IPS DF 4.7 (cell line): Measurements from ENCODE around the gene ARHGEF19.
"Not testable (repeated sequence)": the region's sequence is repeated elsewhere in the genome, so short reads cannot be mapped to it uniquely, and the experiment has no call there.

Experiments
- DNase-seq: peaks from one replicate; pipeline ENCODE4 v3.0.0-alpha.2; 2013; ENCODE audit warnings: low spot score; ENCODE audit errors: extremely low read depth

Gene ARHGEF19

DNA sequence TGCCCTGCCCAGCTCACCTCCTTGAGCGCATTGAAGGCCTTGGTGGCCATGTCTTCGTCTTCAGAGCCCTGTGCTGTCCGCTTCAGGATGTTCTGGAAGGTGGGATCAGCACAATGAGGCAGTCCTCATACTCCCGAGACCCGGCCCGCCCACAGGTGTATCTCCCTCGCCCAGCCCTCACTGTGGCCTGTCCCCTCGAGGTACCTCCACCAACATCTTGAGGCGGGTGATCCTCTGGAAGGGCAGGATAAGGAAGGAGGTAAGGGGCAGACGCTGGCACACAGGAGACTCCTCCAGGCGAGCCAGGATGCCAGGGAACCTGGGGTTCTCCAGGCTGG is 7.1 kb downstream of the ARHGEF19 start:
- DNase-seq, result no peak

DNA sequence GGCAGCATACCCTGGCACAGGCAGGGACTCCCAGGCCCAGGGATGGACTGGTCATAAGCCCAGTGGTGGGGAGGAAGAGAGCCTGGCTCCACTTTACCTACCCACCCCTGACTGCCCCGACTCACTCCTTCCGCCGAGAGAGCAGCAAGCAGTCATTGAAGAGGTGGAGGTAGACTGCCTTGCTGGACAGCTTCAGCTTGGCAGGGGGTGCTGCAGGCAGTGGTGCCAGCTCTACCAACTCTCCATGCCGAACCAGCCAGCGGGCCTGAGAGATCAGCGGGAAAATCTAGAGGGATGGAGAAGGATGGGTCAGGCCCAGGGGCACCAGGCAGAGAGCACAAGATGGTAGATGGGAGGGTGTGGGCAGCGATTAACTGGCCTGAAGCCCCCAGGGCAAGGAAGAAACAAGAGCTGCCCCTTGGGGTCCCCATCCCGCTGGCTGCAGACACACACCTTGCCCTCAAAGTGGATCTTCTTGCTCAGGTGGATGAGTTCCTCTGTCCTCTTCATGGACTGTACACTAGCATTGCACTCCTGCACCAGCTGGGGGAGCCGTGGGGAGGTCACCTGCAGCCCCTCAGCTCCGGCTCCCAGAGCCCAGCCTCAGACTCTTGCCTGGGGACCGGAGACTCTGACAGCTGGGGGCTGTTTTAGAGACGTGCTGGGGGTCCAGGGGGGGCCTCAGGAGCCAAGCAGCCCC is 7.7 kb downstream of the ARHGEF19 start:
- DNase-seq, result no peak

DNA sequence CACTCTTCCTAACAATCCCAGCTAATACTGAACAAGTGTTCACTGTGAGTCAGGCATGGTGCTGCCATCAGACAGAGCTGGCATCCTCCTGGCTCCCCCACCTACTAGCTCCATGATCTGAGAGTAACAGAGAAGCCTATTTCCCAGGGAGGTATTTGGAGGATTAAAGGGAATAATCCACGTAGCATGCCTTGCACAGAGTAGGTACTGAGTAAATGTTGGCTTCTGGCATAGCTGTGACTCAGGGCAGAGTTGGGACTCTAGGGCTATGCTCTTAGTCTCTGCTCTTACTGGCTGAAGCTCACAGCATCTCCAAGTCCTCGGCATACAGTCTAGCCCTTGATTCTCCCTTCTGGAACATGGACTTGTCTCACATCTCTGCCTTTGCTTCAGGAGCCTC is 8.2 kb downstream of the ARHGEF19 start:
- no peak for DNase-seq

DNA sequence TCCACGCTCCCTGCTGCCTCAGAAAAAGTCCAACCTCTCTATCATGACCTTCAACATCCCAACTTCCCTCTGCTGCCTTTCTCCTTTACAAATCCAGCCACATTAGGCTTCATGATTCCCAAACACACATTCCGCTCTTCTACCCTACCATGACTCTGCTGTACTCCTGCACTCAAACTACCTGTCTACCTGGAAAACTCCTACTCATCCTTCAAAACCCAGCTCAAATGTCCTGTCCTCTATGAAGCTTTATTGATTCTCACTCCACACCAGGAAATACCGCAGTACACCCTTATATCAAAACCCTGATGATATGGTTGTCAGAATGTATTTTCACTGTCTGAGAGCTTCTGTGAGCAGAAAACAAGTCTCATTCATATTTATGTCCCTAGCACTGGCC is 8.9 kb downstream of the ARHGEF19 start:
- no peak for DNase-seq

DNA sequence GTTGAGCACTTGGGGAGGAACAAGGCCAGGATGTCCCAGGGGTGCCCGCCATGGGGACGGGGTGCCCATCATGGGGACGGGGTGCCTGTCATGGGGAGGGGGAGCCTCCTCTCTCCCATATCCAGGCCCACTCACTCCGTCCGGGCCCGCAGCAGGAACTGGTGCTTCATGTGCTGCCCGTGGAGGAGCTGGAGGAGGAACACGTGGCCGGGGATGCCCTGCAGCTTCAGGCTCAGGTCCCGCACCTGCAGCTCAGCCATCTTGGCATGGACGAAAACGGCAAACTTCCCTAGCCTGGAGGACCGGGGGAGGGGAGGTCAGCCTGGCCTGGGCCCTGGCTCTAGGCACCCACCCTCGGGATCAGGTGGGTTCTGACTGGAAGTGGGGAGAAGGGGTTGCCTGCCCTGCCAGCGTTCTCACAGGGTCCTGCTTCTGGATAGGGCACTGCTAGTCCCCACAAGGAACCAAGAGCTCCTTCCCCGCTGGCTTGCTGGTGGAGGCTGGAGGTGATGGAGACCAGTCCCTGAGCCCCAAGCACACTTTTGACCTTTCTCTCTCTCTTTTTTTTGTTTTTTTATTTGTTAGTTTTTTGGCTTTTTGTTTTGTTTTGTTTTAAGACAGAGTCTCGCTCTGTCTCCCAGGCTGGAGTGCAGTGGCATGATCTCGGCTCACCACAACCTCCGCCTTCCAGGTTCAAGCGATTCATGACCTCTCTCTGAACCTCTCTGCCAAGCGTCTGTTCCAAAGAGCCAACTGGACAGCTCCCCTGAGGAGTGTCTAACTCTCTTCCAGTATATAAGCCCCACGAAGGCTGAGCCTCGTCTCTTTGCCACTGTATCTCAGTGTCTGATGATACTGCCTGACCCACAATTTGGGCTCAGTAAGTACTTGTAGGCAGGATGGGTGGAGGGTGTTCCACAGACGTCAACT is 9.9 kb downstream of the ARHGEF19 start:
- DNase-seq, result no peak

DNA sequence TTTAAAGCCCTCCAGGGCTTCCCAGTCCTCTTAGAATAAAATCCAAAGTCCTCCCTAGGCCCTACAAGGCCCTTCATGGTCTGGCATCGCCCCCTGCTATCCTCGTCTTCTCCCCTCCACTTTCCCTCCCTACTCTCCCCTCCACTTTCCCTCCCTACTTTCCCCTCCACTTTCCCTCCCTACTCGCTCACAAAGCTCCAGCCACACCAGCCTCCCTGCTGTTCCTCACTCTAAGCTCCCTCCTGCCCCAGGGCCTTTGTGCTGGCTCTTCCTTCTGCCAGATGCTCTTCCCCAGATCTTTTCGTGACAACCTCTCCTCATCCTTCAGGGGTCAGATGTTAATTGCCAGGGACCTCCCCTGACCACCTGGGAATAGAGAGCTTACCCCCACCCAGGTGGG is 12.8 kb downstream of the ARHGEF19 start:
- no peak for DNase-seq

DNA sequence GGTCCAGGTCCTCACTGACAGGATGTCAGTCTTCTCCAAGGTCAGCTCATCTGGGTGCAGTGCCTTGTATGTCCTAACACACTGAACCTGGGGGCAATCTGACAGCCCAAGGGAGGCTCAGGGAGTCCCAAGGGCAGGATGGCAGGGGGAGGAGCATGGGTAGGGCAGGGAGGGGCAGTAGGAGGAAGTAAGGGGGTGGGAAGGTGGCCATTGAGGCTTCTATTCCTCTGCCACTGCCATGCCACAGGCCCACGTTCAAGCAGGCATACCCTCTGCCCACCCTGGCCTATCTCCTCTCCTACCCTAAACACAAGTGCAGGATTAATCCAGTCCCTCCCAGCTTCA is 13.3 kb downstream of the ARHGEF19 start:
- DNase-seq, result no peak

DNA sequence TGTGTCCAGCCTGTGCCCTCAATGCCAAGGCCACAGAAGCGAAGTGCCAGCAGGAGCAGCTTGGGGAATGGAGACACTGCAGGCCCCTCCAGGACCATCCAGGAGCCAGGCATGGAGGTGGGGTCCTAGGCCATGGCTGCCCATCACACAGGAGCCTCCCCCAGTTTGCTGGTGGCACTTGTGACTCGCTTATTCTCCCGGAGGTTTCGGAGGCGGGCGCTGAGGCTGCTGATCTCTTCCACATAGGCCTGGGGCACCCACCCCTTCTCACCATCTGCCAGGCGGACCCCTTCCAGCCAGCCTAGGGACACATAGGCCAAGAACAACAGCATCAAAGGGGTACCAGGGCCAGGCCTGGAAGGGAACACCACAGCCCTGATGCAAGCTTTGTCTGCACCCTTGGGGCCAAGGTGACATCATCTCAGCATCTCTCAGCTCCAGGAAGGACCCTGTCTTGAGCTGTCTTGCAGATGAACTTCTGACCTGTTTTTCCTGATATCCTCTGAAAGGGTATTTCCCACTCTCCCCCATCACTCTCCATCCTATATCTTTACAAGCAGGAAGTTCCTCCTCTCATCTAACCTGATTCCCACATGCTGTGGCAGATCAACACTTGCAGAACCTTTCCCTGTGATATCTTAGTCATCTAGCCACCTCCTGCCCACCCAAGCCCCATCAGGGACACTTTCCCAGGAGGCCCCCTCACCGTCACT is 13.9 kb downstream of the ARHGEF19 start:
- DNase-seq, result no peak

DNA sequence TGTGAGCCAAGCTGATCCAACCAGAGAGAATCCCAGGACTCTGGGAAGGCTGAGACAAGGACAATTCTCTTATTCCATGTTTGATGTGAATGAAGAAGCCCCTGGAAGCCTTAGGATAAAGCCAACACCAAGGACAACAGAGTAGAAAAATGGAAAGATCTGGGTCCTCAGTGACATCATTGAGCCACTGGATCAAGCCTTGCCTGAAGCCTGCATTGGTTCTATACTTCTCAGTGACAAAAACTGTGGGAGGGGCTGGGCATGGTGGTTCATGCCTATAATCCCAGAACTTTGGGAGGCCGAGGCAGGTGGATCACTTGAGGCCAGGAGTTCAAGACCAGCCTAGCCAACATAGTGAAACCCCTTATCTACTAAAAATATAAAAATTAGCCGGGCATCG is 15.6 kb downstream of the ARHGEF19 start:
- DNase-seq, result no peak

DNA sequence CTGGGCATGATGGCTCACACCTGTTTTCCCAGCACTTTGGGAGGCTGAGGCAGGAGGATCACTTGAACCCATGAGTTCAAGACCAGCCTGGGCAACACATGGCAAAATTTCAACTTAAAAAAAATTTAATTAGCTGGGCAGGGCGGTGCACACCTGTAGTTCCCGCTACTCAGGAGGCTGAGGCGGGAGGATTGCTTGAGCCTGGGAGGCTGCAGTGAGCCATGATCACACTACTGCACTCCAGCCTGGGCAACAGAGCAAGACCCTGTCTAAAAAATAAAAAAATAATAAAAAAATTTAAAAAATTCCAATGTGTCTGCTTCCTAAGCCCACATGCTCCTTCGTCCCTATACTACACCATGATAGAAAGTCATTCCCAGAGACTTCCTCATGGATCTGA is 16.3 kb downstream of the ARHGEF19 start:
- DNase-seq, result not testable (repeated sequence)

DNA sequence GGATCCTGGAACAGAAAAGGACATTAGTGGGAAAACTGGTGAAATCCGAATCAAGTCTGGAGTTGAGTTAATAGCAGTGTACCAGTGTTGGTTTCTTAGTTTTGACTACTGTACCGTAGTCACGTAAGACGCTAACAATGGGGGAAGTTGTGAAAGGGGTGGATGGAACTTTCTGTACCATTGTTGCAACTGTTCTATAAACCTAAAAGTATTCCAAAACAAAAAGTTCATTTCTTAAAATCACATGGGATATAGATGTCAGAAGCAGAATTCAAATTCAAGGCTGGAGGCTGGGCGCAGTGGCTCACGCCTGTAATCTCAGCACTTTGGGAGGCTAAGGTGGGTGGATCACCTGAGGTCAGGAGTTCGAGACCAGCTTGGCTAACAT is 16.9 kb downstream of the ARHGEF19 start:
- no peak for DNase-seq

DNA sequence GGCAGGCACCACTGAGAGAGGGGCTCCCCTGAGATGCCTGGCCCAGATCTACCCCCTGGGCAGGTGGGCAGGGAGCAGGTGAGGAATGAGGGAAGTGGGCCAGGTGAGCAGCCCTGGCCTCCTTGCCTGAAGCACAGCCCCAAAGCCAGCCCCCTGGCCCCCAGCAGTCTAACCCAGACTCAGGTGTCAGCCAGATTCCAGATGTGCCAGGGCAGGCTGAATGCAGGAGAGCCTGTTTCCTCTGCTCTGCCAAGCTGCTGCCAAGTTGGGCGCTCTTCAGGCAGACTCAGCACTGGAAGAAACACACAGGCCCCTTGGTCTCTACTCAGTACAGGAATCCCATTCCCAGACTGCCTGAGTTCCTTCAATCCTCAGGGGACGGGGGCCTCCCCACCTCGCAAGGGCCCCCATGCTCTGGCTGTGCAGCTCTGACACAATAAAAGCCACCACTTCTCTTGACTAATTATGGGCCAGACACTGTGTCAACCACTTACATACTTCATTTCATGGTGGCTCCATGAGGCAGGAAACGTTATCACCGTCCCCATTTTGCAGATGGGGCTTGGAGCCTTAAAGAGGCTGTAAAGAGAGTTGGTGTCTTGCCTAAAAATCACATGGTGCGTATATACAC is 20.4 kb downstream of the ARHGEF19 start:
- DNase-seq, result no peak

DNA sequence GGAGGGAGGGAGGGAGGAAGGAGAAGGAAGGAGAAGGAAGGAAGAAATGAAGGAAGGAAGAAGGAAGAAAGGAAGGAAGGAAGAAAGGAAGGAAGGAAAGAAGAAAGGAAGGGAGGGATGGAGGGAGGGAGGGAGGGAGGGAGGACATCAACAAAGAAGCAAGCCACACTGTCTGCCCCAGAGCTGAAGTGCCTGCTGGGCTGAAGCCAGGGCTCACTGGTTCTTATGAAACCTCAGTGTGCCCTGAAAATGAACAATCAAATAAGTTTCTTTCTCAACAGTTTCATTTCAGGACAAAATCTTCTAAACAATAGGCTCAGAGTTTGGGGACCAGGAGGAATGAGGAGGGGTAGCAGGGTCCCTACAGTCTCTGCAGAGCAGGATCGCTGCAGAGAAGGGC is 21.1 kb downstream of the ARHGEF19 start:
- DNase-seq, result no peak

DNA sequence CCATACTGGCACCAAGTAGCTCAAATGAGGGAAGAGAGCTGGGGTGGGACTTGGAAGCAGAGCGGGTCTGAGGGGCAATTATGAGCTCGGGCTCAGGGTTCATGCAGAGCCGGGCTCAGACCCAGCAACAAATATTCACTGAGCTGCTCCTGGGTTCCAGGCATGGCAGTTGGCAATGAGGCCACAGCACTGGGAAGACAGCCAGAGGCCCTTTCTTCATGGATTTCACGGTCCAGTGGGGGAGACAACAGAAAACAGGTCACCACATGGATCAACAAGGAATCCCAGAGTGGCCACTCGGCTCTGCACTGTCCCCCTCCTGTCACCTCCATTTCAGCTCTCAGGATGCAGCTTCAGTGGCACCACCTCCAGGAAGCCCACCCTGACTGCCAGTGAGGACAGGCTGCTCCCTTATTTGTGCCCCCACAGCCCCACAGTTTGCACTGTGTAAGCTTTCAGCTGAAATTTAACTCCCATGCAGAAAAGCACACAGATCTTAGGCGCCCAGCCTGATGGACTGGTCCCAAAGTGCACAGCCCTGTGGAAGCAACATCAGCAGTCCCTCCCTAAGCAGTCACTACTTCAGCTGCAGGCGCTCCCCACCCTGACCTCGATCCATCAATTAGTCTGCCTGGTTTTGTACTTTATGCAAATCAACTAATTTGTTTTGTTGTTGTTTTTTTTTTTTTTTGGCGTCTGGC is 22.4 kb downstream of the ARHGEF19 start:
- no peak for DNase-seq

DNA sequence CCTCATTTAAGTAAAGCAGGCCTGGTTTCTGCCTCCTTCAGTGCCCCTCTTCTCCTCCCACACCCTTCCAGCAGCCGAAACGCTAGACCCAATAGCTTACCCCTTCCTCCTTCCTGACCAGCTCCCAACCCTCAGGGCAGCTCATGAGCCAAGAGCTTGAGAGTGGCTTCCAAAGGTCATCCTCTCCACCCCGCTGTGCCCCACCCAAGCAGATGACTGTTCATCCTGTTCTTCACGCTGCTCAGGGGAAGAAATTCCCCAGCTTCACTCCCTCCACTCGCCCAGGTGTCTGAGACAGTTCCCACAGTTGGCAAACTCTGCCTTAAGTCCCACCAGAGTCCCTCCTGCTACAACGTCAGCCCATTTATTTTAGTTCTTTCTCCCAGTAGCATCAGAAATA is 23.4 kb downstream of the ARHGEF19 start:
- DNase-seq, result no peak

DNA sequence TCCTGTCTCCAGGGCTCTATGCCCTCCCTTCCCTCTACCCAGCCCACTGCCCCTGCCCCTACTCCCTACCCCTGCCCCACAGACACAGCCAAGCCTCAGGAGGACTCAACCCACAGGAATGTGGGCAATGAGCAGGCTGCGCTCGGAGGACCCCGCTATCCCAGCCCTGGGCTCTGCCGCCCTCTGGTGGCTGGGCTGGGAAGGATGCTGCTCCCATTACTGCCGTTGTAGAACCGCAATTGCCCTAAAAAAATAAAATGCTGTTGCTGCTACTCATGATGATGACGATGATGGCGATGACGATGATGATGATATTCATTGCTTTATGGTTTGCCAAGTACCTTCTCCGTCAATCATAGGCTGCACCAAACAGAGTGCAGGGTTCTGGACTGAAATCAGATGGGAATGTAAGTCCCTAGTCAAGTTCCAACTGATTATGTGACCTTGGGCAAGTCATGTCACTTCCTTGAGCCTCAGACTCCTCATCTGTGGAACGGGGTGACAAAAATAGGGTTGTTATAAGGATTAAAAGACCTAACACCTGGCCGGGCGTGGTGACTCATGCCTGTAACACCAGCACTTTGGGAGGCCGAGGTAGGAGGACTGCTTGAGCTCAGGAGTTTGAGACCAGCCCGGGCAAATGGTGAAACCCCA is 24.6 kb downstream of the ARHGEF19 start:
- peak; percentile 49 for DNase-seq

DNA sequence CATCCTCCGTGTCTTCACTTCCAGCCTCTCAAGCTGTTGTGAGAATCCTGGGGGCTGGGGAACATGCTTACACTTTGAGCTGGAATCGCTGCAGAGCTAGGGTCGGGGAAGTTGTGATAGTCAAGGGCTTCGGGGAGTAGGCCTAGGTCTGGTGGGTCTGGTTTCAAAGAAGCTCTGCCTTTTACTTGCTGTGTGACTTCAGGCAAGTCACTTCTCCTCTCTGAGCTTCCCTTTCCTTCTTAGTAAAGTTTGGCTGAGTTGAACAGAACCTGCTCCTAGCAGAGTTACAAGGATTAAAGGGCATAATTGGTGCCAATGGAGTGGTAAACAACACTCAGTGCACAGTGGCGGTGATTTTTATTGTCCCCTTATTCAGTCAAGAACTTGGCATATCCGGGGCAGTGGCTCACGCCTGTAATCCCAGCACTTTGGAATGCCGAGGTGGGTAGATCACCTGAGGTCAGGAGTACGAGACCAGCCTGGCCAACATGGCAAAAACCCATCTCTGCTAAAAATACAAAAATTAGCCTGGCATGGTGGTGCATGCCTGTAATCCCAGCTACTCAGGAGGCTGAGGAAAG is 25.7 kb downstream of the ARHGEF19 start:
- DNase-seq, result no peak

DNA sequence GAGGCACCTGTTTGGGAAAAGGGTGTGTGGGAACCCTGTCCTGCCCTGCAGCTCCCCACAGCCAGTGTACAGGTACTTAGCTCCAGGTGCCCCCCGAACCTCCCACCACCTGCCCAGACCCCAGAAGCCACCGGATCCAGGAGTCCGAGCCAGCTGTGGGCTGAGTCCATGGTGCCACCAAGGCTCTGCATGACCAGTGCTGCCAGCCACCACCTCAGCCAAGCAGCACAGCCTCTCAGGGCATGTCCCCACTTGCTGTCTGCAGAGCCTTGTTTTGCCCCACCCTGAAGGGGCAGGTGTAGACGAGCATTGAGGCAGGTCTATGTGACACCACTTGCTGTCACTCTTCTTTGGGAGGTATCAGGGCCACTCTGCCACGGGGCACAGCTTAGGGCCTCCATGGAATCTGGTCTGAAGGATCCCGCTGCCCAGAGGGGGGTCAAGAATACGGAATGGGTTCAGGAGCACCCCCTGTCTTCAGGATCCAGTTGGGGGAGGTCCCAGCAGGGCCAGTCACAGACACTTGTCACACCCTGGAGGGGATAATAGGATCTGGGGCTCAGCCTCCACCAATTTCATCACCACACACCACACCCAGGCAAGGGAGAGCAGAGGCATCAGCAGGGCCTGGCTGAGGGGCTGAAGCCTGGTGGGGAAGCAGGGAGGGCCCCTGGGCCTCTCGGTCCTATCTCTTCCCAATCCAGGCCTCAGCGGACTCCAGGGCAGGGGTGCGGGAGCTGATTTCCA is 27.7 kb downstream of the ARHGEF19 start:
- no peak for DNase-seq

DNA sequence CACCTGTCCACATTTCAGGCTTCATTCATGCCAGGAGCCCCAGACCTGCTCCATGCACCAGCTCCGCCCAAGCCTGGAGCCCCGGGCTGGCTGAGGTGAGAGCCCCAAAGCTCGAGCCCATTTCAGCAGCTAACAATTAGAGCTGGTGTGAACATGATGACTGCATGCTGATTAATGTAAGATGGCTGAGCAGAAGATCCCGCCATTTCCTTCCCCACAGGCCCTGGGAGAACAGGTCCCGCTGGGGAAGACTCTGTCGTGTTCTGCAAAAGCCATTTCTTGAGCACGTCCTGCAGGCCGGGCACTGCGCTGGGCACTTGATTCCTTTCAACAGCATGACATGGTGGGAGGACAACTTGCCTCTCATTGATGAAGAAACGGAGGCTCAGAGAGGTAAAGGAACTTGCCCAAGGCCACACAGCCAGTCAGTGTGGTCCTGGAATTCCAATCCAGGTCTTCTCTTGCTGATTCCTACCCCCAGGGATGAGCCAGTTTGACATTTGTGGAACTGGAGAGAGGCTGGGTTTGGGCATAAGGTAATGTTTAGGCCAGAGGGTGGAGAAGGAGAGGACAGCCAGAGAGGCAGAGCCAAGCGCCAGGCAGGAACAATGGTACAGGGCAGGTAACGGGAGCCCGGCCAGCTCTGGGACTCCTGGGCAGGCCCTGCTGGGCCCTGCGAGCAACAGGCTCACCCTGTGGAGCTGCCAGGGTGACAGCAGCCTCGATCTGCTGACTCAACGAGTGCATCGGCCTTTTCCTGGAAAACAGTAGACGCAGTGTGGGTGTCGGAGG is 28.5 kb downstream of the ARHGEF19 start:
- DNase-seq, result no peak
